Activated CD4-positive, alpha-beta T cell treated with anti-CD3 and anti-CD28 coated beads for 36 hours (primary cell): ENCODE results near the gene COX6A1. TPM values are rescaled to one million over a fixed set of nuclear protein-coding genes. Genes with fewer than 3 reads are reported as not detected.
A peak's percentile ranks its signal among the peaks of the same experiment; 100 is the strongest.
"Not testable (repeated sequence)": the region's sequence is repeated elsewhere in the genome, so short reads cannot be mapped to it uniquely, and the experiment has no call there.

Experiments
- ATAC-seq: fragments of 200-7000 bp; cut with Tn5 transposase; one replicate; pipeline ENCODE4 v1.10.0; 2021; ENCODE audit warnings: mild to moderate bottlenecking, moderate library complexity
- CTCF ChIA-PET: fragments of 350-600 bp; sonication (Branson Sonifier 250); formaldehyde crosslinking; loops from one replicate; lab custom pipeline; 2021; ENCODE audit warnings: antibody characterized with exemption; lab: Charles Lee
- POLR2A ChIA-PET: fragments of 350-600 bp; sonication (Branson Sonifier 250); formaldehyde crosslinking; loops from one replicate; lab custom pipeline; 2021; ENCODE audit warnings: antibody characterized with exemption, inconsistent platforms; lab: Charles Lee
- DNase-seq: peaks from one replicate; pipeline ENCODE4 v3.0.0-alpha.2; 2020
- H3K27ac Mint-ChIP-seq: one replicate; pipeline ENCODE4 v1.8.0; 2021; ENCODE audit warnings: mixed read lengths
- H3K27me3 Mint-ChIP-seq: one replicate; pipeline ENCODE4 v1.8.0; 2021; ENCODE audit warnings: mixed read lengths
- H3K36me3 Mint-ChIP-seq: one replicate; pipeline ENCODE4 v1.8.0; 2021; ENCODE audit warnings: low read depth, mixed read lengths
- H3K4me1 Mint-ChIP-seq: one replicate; pipeline ENCODE4 v1.8.0; 2021; ENCODE audit warnings: mixed read lengths
- H3K4me3 Mint-ChIP-seq: one replicate; pipeline ENCODE4 v1.8.0; 2021; ENCODE audit warnings: mild to moderate bottlenecking, moderate library complexity, mixed read lengths
- H3K9me3 Mint-ChIP-seq: one replicate; pipeline ENCODE4 v1.8.0; 2021; ENCODE audit warnings: low read depth, mixed read lengths
- intact Hi-C, 2 experiments: fragments of 100-400 bp; cut with DNase I in 1 of 2; cut with micrococcal nuclease in 1 of 2; formaldehyde crosslinking; loops; one replicate each; pipeline versions ENCODE4 v1.14.2 to v1.15.1; 2022 to 2024; cut with DNase I, micrococcal nuclease
- total RNA-seq, 2 experiments: library from RNA; stranded (reverse); gene quantifications; one replicate each; pipeline ENCODE4 v1.2.3, GENCODE V29; 2021

The COX6A1 gene
- total RNA-seq, 2 experiments from 2014 or later, result 424 to 495 TPM

- CTCF ChIA-PET, result interaction anchor here (0.7 to 3.6 kb wide), 10 partner anchors 9 to 75 kb away, joined by 3 to 23 read pairs (median 4); partner anchors contain the start of gene COX6A1
- intact Hi-C loops, result no loop called here
- Mint-ChIP-seq H3K9me3 (no peaks in the 10 kb centered on the region), H3K27me3 (peaks cover 10% of the 10 kb centered on the region), H3K4me3 (no peak overlapping the region), H3K4me1 (peaks cover 16% of the 10 kb centered on the region), H3K27ac (no peak overlapping the region), H3K36me3 (no peaks in the 10 kb centered on the region)
- DNase-seq (no peak), ATAC-seq (no peak)
- POLR2A ChIA-PET, result interaction anchor here (0.7 kb wide), 1 partner anchor 131 kb away, joined by 3 read pairs; no protein-coding TSS in a partner anchor
Observed at GRCh38 chr12:120429368-120429767, 8.5 kb upstream of the COX6A1 start.

GRCh38 chr12:120432772-120433525 is 5.0 kb upstream of the COX6A1 start:
- Mint-ChIP-seq H3K27ac (no peak overlapping the region), H3K9me3 (no peaks in the 10 kb centered on the region), H3K4me3 (no peak overlapping the region), H3K27me3 (peaks cover 10% of the 10 kb centered on the region), H3K36me3 (no peaks in the 10 kb centered on the region), H3K4me1 (peaks cover 20% of the 10 kb centered on the region)
- no peak for DNase-seq
- no peak for ATAC-seq
- ChIA-PET POLR2A (interaction anchor here (0.7 kb wide), 1 partner anchor 140 kb away, joined by 3 read pairs; the partner anchor contains the start of gene RNU4-1), CTCF (interaction anchor here (0.7 to 3.4 kb wide), 5 partner anchors 11 to 108 kb away, joined by 3 to 23 read pairs (median 5); no protein-coding TSS in a partner anchor)
- intact Hi-C loops, result loop anchor here in 1 of 2 experiments (10.0 kb wide), 1 partner anchor 208 kb away; no protein-coding TSS in a partner anchor

DNA sequence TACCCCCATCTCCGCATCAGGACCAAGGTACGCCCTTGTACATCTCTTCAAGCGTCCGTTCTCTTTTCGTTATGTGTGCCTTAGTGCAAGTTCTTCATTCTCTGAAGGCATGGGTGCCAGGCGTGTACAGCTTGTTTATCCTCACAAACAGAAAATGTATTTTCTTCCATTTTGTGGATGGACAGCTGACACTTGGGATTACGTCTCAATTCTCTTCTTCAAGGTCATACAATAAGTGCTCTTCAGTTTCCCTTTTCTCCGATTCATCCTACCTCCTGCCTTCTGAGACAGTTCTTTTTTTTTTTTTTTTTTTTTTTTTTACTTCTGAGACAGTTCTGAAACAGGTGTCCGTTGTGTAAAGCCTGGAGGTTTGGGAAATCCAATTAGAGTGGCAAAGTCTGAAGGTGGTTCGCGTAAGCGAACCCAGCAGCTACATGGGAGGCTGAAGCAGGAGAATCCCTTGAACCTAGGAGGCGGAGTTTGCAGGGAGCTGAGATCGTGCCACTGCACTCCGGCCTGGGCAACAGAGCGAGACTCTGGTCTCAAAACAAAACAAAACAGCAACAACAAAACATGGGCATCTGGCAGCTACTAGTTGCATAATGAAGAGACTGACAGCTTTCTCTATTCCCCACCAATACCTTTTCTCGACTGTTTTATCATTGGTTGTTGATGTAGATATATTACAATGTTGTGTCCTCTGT is 734 bp downstream of the COX6A1 start:
- H3K36me3 Mint-ChIP-seq, result peaks cover 34% of the 10 kb centered on the region

GRCh38 chr12:120439646-120440247 is 1.8 kb downstream of the COX6A1 start:
- intact Hi-C loops, result loop anchor here (1.0 to 10.0 kb wide), 11 partner anchors 29 to 427 kb away; partner anchors contain the start of genes DYNLL1 (in 2 of the 2), MLEC (in 1 of the 2), PLA2G1B (in 1 of the 2) and RNU4-1 (in 1 of the 2)
- no peaks in the 10 kb centered on the region for H3K27me3 Mint-ChIP-seq

More for the DNA sequence above, 734 bp downstream of the COX6A1 start:
- Mint-ChIP-seq H3K4me1 (peaks cover 20% of the 10 kb centered on the region), H3K9me3 (no peaks in the 10 kb centered on the region), H3K4me3 (peak overlapping the region; percentile 99), H3K27ac (peak overlapping the region; percentile 99), H3K27me3 (no peaks in the 10 kb centered on the region)
- DNase-seq, result no peak
- ATAC-seq, result no peak
- intact Hi-C loops, result loop anchor here (1.0 to 10.0 kb wide), 17 partner anchors 8 to 426 kb away; partner anchors contain the start of genes DYNLL1 (in 2 of the 2), GATC (in 2 of the 2), SRSF9 (in 2 of the 2) and TRIAP1 (in 2 of the 2)
- ChIA-PET CTCF (interaction anchor here (0.6 to 2.1 kb wide), 18 partner anchors 9 to 857 kb away, joined by 3 to 9 read pairs (median 3); partner anchors contain the start of genes DYNLL1 and POP5), POLR2A (interaction anchor here (0.6 to 2.1 kb wide), 4 partner anchors 28 to 238 kb away, joined by 3 to 11 read pairs (median 6); partner anchors contain the start of genes RNU4-2 and RPLP0)

DNA sequence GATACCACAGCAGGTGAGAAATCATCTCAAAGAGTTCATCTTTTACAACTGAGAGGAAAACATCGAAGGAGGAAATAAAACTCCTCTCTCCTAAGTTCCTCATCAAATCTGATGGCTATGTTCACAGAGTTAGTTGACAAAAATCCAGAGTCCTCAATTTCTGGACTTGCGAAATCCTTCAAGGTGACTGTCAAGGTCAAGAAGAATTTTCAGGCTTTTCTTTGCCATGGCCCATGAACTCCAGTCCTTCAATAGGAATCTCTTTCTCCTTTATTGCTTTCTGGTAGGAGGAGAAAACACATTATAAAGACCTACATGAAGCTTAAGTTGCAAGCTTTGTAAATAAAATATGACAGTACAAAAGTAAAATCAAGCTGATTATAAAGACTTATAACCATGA is 6.8 kb downstream of the COX6A1 start:
- CTCF ChIA-PET, result interaction anchor here (0.7 to 2.2 kb wide), 7 partner anchors 8 to 128 kb away, joined by 3 to 10 read pairs (median 3); no protein-coding TSS in a partner anchor
- ATAC-seq, result no peak
- Mint-ChIP-seq H3K4me3 (peak overlapping the region; percentile 98), H3K9me3 (no peaks in the 10 kb centered on the region), H3K36me3 (peaks cover 56% of the 10 kb centered on the region), H3K27me3 (no peaks in the 10 kb centered on the region), H3K27ac (peak overlapping the region; percentile 93), H3K4me1 (peaks cover 42% of the 10 kb centered on the region)
- POLR2A ChIA-PET, result interaction anchor here (0.6 to 0.7 kb wide), 2 partner anchors 105 to 1781 kb away, joined by 3 to 4 read pairs; no protein-coding TSS in a partner anchor
- intact Hi-C loops, result no loop called here
- DNase-seq, result no peak

More at GRCh38 chr12:120439646-120440247, 1.8 kb downstream of the COX6A1 start:
- H3K9me3 Mint-ChIP-seq, result no peaks in the 10 kb centered on the region
- H3K4me3 Mint-ChIP-seq, result peak overlapping the region; percentile 43
- POLR2A ChIA-PET, result no interaction called here
- ATAC-seq, result peak; percentile 46
- CTCF ChIA-PET, result interaction anchor here (0.6 to 2.0 kb wide), 23 partner anchors 8 to 463 kb away, joined by 3 to 12 read pairs (median 3); partner anchors contain the start of genes POP5 and SRSF9
- DNase-seq, result peak; percentile 89
- peak overlapping the region; percentile 45 for H3K27ac Mint-ChIP-seq
- H3K4me1 Mint-ChIP-seq, result peaks cover 29% of the 10 kb centered on the region
- peaks cover 42% of the 10 kb centered on the region for H3K36me3 Mint-ChIP-seq

DNA sequence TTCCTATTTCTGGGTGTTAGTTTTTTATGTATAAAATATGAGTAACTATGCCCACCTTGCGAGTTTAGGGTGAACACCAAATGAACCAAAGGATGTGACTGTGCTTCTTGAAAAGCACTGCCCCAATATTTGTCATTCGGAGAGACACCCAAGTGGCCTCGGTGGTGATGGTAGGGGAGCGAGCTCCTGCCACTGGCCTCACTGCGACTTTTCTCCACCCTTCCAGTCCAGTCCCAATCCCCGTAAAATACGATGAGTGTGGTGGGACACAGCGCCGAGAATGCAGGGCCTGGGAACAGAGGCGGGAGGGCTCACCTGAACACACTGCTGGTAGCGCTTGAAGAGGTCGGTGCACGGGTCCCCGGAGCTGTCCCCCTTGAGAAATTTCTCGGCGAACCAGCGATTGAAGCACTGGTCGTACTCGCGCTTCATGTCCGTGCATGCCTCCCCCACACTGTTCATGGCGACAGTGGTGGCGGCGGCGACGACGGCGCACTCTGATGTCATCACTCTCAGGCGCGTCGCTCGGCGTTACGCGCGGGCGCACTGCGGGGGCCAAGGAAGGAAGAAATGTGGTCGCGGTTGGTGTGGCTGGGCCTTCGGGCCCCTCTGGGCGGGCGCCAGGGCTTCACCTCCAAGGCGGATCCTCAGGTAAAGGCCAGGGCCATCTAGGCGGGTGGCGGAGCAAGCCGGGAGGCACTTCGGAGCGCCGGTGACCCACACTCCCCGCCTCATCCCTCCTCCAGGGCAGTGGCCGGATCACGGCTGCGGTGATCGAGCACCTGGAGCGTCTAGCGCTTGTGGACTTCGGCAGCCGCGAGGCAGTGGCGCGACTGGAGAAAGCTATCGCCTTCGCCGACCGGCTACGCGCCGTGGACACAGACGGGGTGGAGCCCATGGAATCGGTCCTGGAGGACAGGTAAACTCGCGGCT is 8.3 kb downstream of the COX6A1 start, which contains the start of the genes GATC and TRIAP1:
Gene GATC (plus strand): TSS at position 534 of the 933 bp plus-strand sequence. CDS start 37 bp downstream, at position 571.
Gene TRIAP1 (minus strand): TSS at position 474 of the 933 bp plus-strand sequence. CDS start 12 bp downstream, at position 462.
- DNase-seq, result peak; percentile 93
- ATAC-seq, result peak; percentile 95
- intact Hi-C loops, result loop anchor here (1.0 to 2.0 kb wide), 5 partner anchors 8 to 245 kb away; partner anchors contain the start of genes COX6A1 (in 2 of the 2), SRSF9 (in 2 of the 2), DYNLL1 (in 1 of the 2) and RPLP0 (in 1 of the 2)
- POLR2A ChIA-PET, result no interaction called here
- Mint-ChIP-seq H3K4me1 (peaks cover 33% of the 10 kb centered on the region), H3K4me3 (peak within 1 kb of the TSS; percentile 98), H3K27ac (peak within 1 kb of the TSS; percentile 93), H3K27me3 (no peaks in the 10 kb centered on the region), H3K36me3 (peaks cover 46% of the 10 kb centered on the region), H3K9me3 (no peaks in the 10 kb centered on the region)
- CTCF ChIA-PET, result interaction anchor here (1.1 kb wide), 1 partner anchor 50 kb away, joined by 4 read pairs; no protein-coding TSS in a partner anchor

DNA sequence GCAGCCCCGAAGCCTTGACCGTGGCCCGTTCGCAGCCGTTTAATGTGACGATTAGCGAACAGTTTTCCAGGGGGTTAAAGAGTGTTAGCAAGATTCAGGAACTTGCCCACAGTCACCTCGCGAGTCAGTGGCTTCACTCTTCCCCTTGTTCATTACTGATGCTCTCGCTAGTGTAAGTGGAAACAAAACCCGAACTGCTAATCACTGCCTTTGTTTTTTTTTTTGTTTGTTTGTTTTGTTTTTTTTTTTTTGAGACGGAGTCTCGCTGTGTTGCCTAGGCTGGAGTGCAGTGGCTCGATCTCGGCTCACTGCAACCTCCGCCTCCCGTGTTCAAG is 8.9 kb downstream of the COX6A1 start:
- not testable (repeated sequence) for H3K27me3 Mint-ChIP-seq, ATAC-seq, H3K9me3 Mint-ChIP-seq, DNase-seq
- peak overlapping the region; percentile 98 for H3K4me3 Mint-ChIP-seq
- H3K27ac Mint-ChIP-seq, result peak overlapping the region; percentile 93
- POLR2A ChIA-PET, result interaction anchor here (0.7 kb wide), 2 partner anchors 120 to 813 kb away, joined by 4 to 8 read pairs; no protein-coding TSS in a partner anchor
- H3K4me1 Mint-ChIP-seq, result peaks cover 33% of the 10 kb centered on the region
- intact Hi-C loops, result loop anchor here (1.0 to 2.0 kb wide), 5 partner anchors 9 to 246 kb away; partner anchors contain the start of genes COX6A1 (in 2 of the 2), SRSF9 (in 2 of the 2), DYNLL1 (in 1 of the 2) and RPLP0 (in 1 of the 2)
- CTCF ChIA-PET, result interaction anchor here (1.1 to 1.2 kb wide), 3 partner anchors 12 to 50 kb away, joined by 4 read pairs; no protein-coding TSS in a partner anchor
- H3K36me3 Mint-ChIP-seq, result peaks cover 40% of the 10 kb centered on the region

DNA sequence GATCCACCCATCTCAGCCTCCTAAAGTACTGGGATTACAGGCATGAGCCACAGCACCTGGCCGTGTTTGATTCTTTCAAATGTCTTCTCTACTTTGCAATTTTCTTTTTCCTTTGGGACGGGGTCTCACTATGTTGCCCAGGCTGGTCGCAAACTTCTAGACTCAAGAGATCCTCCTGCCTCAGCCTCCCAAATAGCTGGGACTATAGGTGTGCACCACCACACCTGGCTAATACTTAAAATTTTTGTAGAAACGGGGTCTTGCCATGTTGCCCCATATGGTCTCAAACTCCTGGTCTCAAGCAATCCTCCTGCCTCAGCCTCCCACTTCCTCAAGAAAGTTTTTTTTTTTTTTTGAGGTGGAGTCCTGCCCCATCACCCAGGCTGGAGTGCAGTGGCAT is 10.1 kb downstream of the COX6A1 start:
- Mint-ChIP-seq H3K4me1 (peaks cover 33% of the 10 kb centered on the region), H3K27me3 (no peaks in the 10 kb centered on the region), H3K4me3 (peak overlapping the region; percentile 98), H3K9me3 (no peaks in the 10 kb centered on the region), H3K27ac (peak overlapping the region; percentile 93), H3K36me3 (peaks cover 37% of the 10 kb centered on the region)
- CTCF ChIA-PET, result interaction anchor here (0.7 to 1.2 kb wide), 7 partner anchors 9 to 122 kb away, joined by 3 to 5 read pairs (median 3); partner anchors contain the start of gene SRSF9
- DNase-seq (no peak), ATAC-seq (no peak)
- intact Hi-C loops, result loop anchor here (2.0 kb wide), 3 partner anchors 21 to 247 kb away; partner anchors contain the start of genes DYNLL1 (in 1 of the 2), RPLP0 (in 1 of the 2) and SRSF9 (in 1 of the 2)
- POLR2A ChIA-PET, result no interaction called here

GRCh38 chr12:120452524-120452923 is 14.6 kb downstream of the COX6A1 start:
- H3K4me1 Mint-ChIP-seq, result peaks cover 19% of the 10 kb centered on the region
- POLR2A ChIA-PET, result interaction anchor here (0.8 to 1.3 kb wide), 2 partner anchors 16 to 258 kb away, joined by 3 read pairs; no protein-coding TSS in a partner anchor
- intact Hi-C loops, H3K27ac Mint-ChIP-seq, H3K27me3 Mint-ChIP-seq, DNase-seq, ATAC-seq, H3K4me3 Mint-ChIP-seq, H3K9me3 Mint-ChIP-seq: not testable (repeated sequence)
- H3K36me3 Mint-ChIP-seq, result peaks cover 43% of the 10 kb centered on the region
- CTCF ChIA-PET, result interaction anchor here (0.6 to 3.4 kb wide), 12 partner anchors 9 to 1065 kb away, joined by 3 to 17 read pairs (median 4); partner anchors contain the start of gene SRSF9
